HCT116 (cell line): ENCODE measurements around the gene TALDO1. TPM values are rescaled to one million over a fixed set of nuclear protein-coding genes. Genes with fewer than 3 reads are reported as not detected.

Experiments used
- ATAC-seq: fragments of 200-7000 bp; cut with Tn5 transposase; 2 replicates; pipeline ENCODE4 v1.9.1; 2020; ENCODE audit warnings: mild to moderate bottlenecking, moderate library complexity
- BruUV-seq: library from RNA; stranded (reverse); fragments of 400-500 nt; replicated peaks from 2 replicates; lab custom pipeline; 2021; lab: Mats Ljungman, UMichigan
- CTCF ChIA-PET: fragments of 300-600 bp; sonication (Branson Sonifier 250); formaldehyde crosslinking; loops from one replicate; lab custom pipeline; 2021; ENCODE audit warnings: antibody characterized with exemption; lab: Charles Lee
- POLR2A ChIA-PET: fragments of 300-600, 350-600 bp; sonication (Branson Sonifier 250); formaldehyde crosslinking; loops from one replicate; lab custom pipeline; 2021; ENCODE audit warnings: antibody characterized with exemption; lab: Charles Lee
- RAD21 ChIA-PET, 2 experiments: fragments of 300-600 bp; sonication (Branson Sonifier 250); formaldehyde crosslinking; loops; one replicate each; lab custom pipeline; 2023; ENCODE audit warnings: low total read pairs in 2 of 2; ENCODE audit not compliant: uncharacterized antibody in 2 of 2, unreplicated experiment in 2 of 2, low non-redundant PET in 1 of 2; lab: Charles Lee
- DNase-seq: peaks from one replicate; pipeline ENCODE4 v3.0.0-alpha.2; 2010; ENCODE audit warnings: low read depth, low spot score
- H2AFZ ChIP-seq: fragments of 200-600 bp; shearing (Covaris generic), sonication (generic); 2 replicates; pipeline ENCODE4 v1.6.1; 2017; ENCODE audit warnings: low read depth, mixed run types, mixed read lengths, antibody characterized with exemption, low read length; ENCODE audit not compliant: poor library complexity, severe bottlenecking
- H3K27ac ChIP-seq: 2 replicates; pipeline ENCODE4 v1.5.1; 2012; ENCODE audit warnings: low read depth, low read length
- H3K27me3 ChIP-seq: fragments of 200-600 bp; sonication (generic); 2 replicates; pipeline ENCODE4 v1.6.1; 2016; ENCODE audit warnings: mixed run types, low read length, mixed read lengths; ENCODE audit not compliant: insufficient read depth
- H3K36me3 ChIP-seq, 2 experiments: fragments of 200-500 bp in 1 of 2; fragments of 200-600 bp in 1 of 2; sonication (Bioruptor generic) in 1 of 2; sonication (generic) in 1 of 2; 2 replicates each; pipeline versions ENCODE4 v1.5.1 to v1.6.1; 2014 to 2016; ENCODE audit warnings: low read length in 2 of 2, inconsistent platforms in 1 of 2, mixed read lengths in 1 of 2, mixed run types in 1 of 2; ENCODE audit not compliant: insufficient read depth in 2 of 2, control insufficient read depth in 1 of 2
- H3K4me1 ChIP-seq, 2 experiments: fragments of 200-600 bp in 1 of 2; sonication (generic) in 1 of 2; 2 replicates each; pipeline versions ENCODE4 v1.5.1 to v1.6.1; 2012 to 2017; ENCODE audit warnings: low read length in 2 of 2, inconsistent platforms in 1 of 2, mild to moderate bottlenecking in 1 of 2, mixed read lengths in 1 of 2, mixed run types in 1 of 2, moderate library complexity in 1 of 2; ENCODE audit not compliant: insufficient read depth in 2 of 2, control insufficient read depth in 1 of 2
- H3K4me2 ChIP-seq: fragments of 200-600 bp; sonication (generic); 2 replicates; pipeline ENCODE4 v1.6.1; 2017; ENCODE audit warnings: mixed run types, low read length, mixed read lengths
- H3K4me3 ChIP-seq, 2 experiments: fragments of 200-600 bp in 1 of 2; sonication (generic) in 1 of 2; replicated peaks in 1 of 2; 2 replicates each; pipeline ENCODE4 v1.5.1; 2011 to 2016; ENCODE audit warnings: low read length in 2 of 2, control low read depth in 1 of 2, low read depth in 1 of 2, mild to moderate bottlenecking in 1 of 2, mixed read lengths in 1 of 2, mixed run types in 1 of 2
- H3K79me2 ChIP-seq: fragments of 200-600 bp; sonication (generic); 2 replicates; pipeline ENCODE4 v1.6.1; 2017; ENCODE audit warnings: mild to moderate bottlenecking, mixed run types, low read length, moderate library complexity, mixed read lengths; ENCODE audit not compliant: insufficient read depth
- H3K9ac ChIP-seq: fragments of 200-600 bp; sonication (generic); 2 replicates; pipeline ENCODE4 v1.6.1; 2016; ENCODE audit warnings: low read length, mixed read lengths
- H3K9me2 ChIP-seq: fragments of 200-600 bp; sonication (generic), shearing (Covaris generic); 2 replicates; pipeline ENCODE4 v1.6.1; 2017; ENCODE audit warnings: mixed run types, mild to moderate bottlenecking, moderate library complexity; ENCODE audit not compliant: insufficient read depth
- H3K9me3 ChIP-seq, 2 experiments: fragments of 200-500 bp in 1 of 2; fragments of 200-600 bp in 1 of 2; sonication (Bioruptor generic) in 1 of 2; sonication (generic) in 1 of 2; 2 replicates each; pipeline ENCODE4 v1.6.1; 2014 to 2017; ENCODE audit warnings: low read length in 2 of 2, mixed read lengths in 2 of 2, inconsistent platforms in 1 of 2, low read depth in 1 of 2, mild to moderate bottlenecking in 1 of 2, mixed run types in 1 of 2, moderate library complexity in 1 of 2; ENCODE audit not compliant: control insufficient read depth in 1 of 2, insufficient read depth in 1 of 2
- H4K20me1 ChIP-seq: fragments of 200-600 bp; sonication (generic), shearing (Covaris generic); 2 replicates; pipeline ENCODE4 v1.6.1; 2017; ENCODE audit warnings: mixed run types, mild to moderate bottlenecking, moderate library complexity; ENCODE audit not compliant: insufficient read depth
- EZH2phosphoT487 ChIP-seq: fragments of 200-600 bp; IDR thresholded peaks from 2 replicates; pipeline ENCODE4 v1.6.1; 2018; ENCODE audit warnings: antibody characterized with exemption, borderline replicate concordance
- FOSL1 ChIP-seq: IDR thresholded peaks from 2 replicates; pipeline ENCODE4 v1.6.1; 2012; ENCODE audit warnings: low read depth
- POLR2A ChIP-seq: IDR thresholded peaks from 2 replicates; pipeline ENCODE4 v1.7.0; 2011; ENCODE audit warnings: borderline replicate concordance; ENCODE audit not compliant: insufficient read depth, insufficient read length; ENCODE audit errors: extremely low read depth
- POLR2AphosphoS5 ChIP-seq: IDR thresholded peaks from 2 replicates; pipeline ENCODE4 v1.6.1; 2011; ENCODE audit warnings: mild to moderate bottlenecking, low read depth, low read length, moderate library complexity
- RAD21 ChIP-seq: IDR thresholded peaks from 2 replicates; pipeline ENCODE4 v1.6.1; 2012; ENCODE audit warnings: low read depth, mild to moderate bottlenecking
- REST ChIP-seq: IDR thresholded peaks from 2 replicates; pipeline ENCODE4 v1.6.1; 2012; ENCODE audit warnings: low read depth
- SP1 ChIP-seq: IDR thresholded peaks from 2 replicates; pipeline ENCODE4 v1.6.1; 2012; ENCODE audit warnings: low read depth
- TCF7L2 ChIP-seq: IDR thresholded peaks from 2 replicates; pipeline ENCODE4 v1.7.0; 2011; ENCODE audit warnings: borderline replicate concordance, inconsistent platforms; ENCODE audit not compliant: insufficient read depth, insufficient read length; ENCODE audit errors: extremely low read depth
- YY1 ChIP-seq: IDR thresholded peaks from 2 replicates; pipeline ENCODE4 v1.6.1; 2011; ENCODE audit warnings: low read length, low read depth, moderate library complexity, mild to moderate bottlenecking; ENCODE audit not compliant: insufficient replicate concordance; ENCODE audit errors: extremely low read depth
- intact Hi-C: fragments of 100-400 bp; cut with micrococcal nuclease; formaldehyde crosslinking; loops from 2 replicates; pipeline ENCODE4 v1.10.0; 2022
- total RNA-seq: library from RNA; stranded (reverse); gene quantifications from one replicate; pipeline ENCODE4 v1.2.1, GENCODE V29; 2021; ENCODE audit not compliant: unreplicated experiment
- TF ChIP-seq, protein P1 (sequence below), 3 experiments: fragments of 200-600 bp in 1 of 3; sonication (generic) in 1 of 3; IDR thresholded peaks in 2 of 3; conservative IDR thresholded peaks in 1 of 3; 2 replicates each; pipeline ENCODE4 v1.5.1; 2012 to 2017; ENCODE audit warnings: low read depth in 2 of 3, low read length in 2 of 3, antibody characterized with exemption in 1 of 3, borderline replicate concordance in 1 of 3, control low read depth in 1 of 3, mild to moderate bottlenecking in 1 of 3, mixed read lengths in 1 of 3, mixed run types in 1 of 3, moderate library complexity in 1 of 3; ENCODE audit not compliant: insufficient read depth in 1 of 3

Gene TALDO1
- total RNA-seq, 1 experiment from 2014 or later, result 242 TPM

GRCh38 chr11:722346-722811, 24.9 kb upstream of the TALDO1 start:
- intact Hi-C loops, result no loop called here

GRCh38 chr11:723120-723883, 24.0 kb upstream of the TALDO1 start:
- Histone ChIP-seq H3K4me3 (no peak overlapping the region), H2AFZ (no peak overlapping the region), H3K9me3 (no peaks in the 10 kb centered on the region), H3K4me1 (peaks cover 7 to 28% of the 10 kb centered on the region in 2 experiments; a peak in 3 of 4 replicates), H3K27me3 (no peaks in the 10 kb centered on the region), H3K4me2 (no peak overlapping the region), H3K9ac (no peak overlapping the region), H4K20me1 (no peaks in the 10 kb centered on the region), H3K36me3 (peaks cover 3 to 11% of the 10 kb centered on the region in 2 experiments; a peak in 2 of 4 replicates), H3K27ac (no peak overlapping the region), H3K79me2 (no peaks in the 10 kb centered on the region), H3K9me2 (no peaks in the 10 kb centered on the region)
- no TSS peak for BruUV-seq
- ChIA-PET CTCF (interaction anchor here (2.0 kb wide), 1 partner anchor 17 kb away, joined by 8 read pairs; no protein-coding TSS in a partner anchor), POLR2A (no interaction called here), RAD21 (interaction anchor here in 1 of 2 experiments (0.9 kb wide), 1 partner anchor 168 kb away, joined by 3 read pairs; no protein-coding TSS in a partner anchor)
- intact Hi-C loops, result loop anchor here (1.0 kb wide), 2 partner anchors 27 to 61 kb away; no protein-coding TSS in a partner anchor
- no peak for ATAC-seq
- no peak for DNase-seq
- TF ChIP-seq, protein P1, sequence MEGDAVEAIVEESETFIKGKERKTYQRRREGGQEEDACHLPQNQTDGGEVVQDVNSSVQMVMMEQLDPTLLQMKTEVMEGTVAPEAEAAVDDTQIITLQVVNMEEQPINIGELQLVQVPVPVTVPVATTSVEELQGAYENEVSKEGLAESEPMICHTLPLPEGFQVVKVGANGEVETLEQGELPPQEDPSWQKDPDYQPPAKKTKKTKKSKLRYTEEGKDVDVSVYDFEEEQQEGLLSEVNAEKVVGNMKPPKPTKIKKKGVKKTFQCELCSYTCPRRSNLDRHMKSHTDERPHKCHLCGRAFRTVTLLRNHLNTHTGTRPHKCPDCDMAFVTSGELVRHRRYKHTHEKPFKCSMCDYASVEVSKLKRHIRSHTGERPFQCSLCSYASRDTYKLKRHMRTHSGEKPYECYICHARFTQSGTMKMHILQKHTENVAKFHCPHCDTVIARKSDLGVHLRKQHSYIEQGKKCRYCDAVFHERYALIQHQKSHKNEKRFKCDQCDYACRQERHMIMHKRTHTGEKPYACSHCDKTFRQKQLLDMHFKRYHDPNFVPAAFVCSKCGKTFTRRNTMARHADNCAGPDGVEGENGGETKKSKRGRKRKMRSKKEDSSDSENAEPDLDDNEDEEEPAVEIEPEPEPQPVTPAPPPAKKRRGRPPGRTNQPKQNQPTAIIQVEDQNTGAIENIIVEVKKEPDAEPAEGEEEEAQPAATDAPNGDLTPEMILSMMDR (IDR thresholded peaks at IDR 0.05 in 2 of 3, conservative IDR thresholded peaks at IDR 0.05 in 1 of 3; ENCODE audit: borderline replicate concordance in 1 of 3, insufficient read depth in 1 of 3, low read depth in 2 of 3, low read length in 2 of 3), result peak; percentile 47 to 84 (median 77)
- peak; percentile 88 for TF ChIP-seq RAD21
- TF ChIP-seq REST, result no peak

More at GRCh38 chr11:722346-722811, 24.9 kb upstream of the TALDO1 start:
- Histone ChIP-seq H3K36me3 (peaks cover 3 to 11% of the 10 kb centered on the region in 2 experiments; a peak in 2 of 4 replicates), H3K9me3 (no peaks in the 10 kb centered on the region), H3K4me3 (no peak overlapping the region), H3K27me3 (no peaks in the 10 kb centered on the region), H3K27ac (no peak overlapping the region), H3K9ac (no peak overlapping the region), H3K4me1 (peaks cover 2 to 19% of the 10 kb centered on the region in 2 experiments; a peak in 3 of 4 replicates), H3K79me2 (no peaks in the 10 kb centered on the region), H4K20me1 (no peaks in the 10 kb centered on the region), H3K4me2 (no peak overlapping the region), H3K9me2 (no peaks in the 10 kb centered on the region), H2AFZ (no peak overlapping the region)
- CTCF ChIA-PET, result interaction anchor here (1.2 to 2.0 kb wide), 2 partner anchors 16 to 60 kb away, joined by 4 to 8 read pairs; no protein-coding TSS in a partner anchor
- RAD21 ChIA-PET, result interaction anchor here in 1 of 2 experiments (0.9 kb wide), 1 partner anchor 168 kb away, joined by 3 read pairs; no protein-coding TSS in a partner anchor
- POLR2A ChIA-PET, result no interaction called here
- TF ChIP-seq FOSL1 (no peak), POLR2A (no peak), POLR2AphosphoS5 (no peak), TCF7L2 (no peak), SP1 (no peak), EZH2phosphoT487 (no peak), RAD21 (no peak), YY1 (no peak)
- DNase-seq, result no peak
- no TSS peak for BruUV-seq
- ATAC-seq, result no peak
